DMS114 treated with DMSO at 0.1 percent for 48 hours (cell line): ENCODE measurements around the gene PRPF19.

Source experiments
- DNase-seq: peaks from one replicate; lab custom pipeline; 2025; ENCODE audit not compliant: unreplicated experiment; lab: John Stamatoyannopoulos, UW

The PRPF19 gene

GRCh38 chr11:60924110-60924905 is 17.9 kb upstream of the PRPF19 start, which contains the start of gene TMEM132A:
Gene TMEM132A (plus strand): TSS chr11:60924460. CDS start chr11:60924634, 174 bp downstream.
- DNase-seq, result peak; percentile 63

- no peak for DNase-seq
Observed at GRCh38 chr11:60923800-60924109, 17.4 kb upstream of the PRPF19 start.

- DNase-seq, result no peak
Observed at GRCh38 chr11:60923326-60923725, 16.9 kb upstream of the PRPF19 start.

- no peak for DNase-seq
Observed at GRCh38 chr11:60922906-60923305, 16.5 kb upstream of the PRPF19 start.

DNA sequence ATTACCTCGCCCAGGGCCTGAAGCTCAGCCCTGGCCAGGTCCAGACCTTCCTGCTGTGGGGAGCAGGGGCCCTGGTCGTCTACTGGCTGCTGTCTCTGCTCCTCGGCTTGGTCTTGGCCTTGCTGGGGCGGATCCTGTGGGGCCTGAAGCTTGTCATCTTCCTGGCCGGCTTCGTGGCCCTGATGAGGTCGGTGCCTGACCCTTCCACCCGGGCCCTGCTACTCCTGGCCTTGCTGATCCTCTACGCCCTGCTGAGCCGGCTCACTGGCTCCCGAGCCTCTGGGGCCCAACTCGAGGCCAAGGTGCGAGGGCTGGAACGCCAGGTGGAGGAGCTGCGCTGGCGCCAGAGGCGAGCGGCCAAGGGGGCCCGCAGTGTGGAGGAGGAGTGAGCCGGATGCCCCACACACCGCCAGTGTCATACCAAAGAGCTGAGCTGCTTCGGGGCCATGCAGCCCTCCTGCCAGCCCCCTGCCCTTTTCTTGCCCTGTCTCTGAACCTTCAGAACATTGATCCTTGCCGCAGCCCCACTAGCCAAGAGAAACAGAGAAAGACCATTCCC is 15.5 kb upstream of the PRPF19 start:
- no peak for DNase-seq

DNA sequence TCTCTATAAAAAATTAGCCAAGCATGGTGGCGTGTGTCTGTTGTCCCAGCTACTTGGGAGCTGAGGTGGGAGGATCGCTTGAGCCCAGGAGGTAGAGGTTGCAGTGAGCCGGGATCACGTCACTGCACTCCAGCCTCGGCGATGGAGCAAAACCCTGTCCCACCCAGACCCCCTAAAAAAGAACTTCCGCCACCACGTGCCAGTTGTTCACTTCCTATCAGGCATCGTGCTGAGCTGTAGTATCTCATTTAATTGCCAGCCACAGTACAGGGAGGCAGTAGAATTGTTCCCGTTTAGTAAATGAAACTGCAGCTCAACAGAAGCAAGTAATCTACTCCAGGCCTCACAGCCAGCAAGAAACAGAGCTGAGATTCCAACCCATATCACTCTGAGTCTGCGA is 14.9 kb upstream of the PRPF19 start:
- DNase-seq, result no peak

- no peak for DNase-seq
Observed at GRCh38 chr11:60919956-60920355, 13.6 kb upstream of the PRPF19 start.

GRCh38 chr11:60919320-60919719 is 12.9 kb upstream of the PRPF19 start:
- DNase-seq, result no peak

GRCh38 chr11:60918939-60919265 is 12.5 kb upstream of the PRPF19 start:
- DNase-seq, result no peak

DNA sequence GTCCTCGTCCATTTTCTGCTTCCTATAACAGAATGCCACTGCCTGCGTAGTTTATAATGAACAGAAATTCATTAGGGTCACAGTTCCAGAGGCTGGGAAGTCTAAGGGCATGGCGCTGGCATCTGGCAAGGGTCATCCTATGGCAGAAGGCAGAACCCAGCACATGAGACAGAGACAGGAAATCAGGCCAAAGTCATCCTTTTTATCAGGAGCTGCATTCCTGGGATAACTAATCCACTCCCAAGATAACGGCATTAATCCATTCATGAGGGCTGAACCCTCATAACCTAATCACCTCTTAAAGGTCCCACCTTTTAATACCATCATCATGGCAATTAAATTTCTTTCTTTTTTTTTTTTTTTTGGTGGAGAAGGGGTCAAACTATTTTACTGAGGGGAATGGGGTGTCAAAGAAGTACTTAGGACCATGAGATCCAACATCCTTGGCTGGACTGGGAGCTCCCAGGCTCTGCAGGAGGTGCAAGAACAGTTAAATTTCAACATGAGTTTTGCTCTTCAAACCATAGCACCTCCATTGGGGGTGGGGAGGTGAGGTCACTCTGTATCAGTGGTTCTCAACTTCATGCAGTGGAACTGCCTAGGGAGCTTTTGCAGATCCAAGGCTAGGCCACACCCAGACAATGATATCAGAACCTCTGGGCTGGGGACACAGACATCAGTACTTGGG is 12.0 kb upstream of the PRPF19 start:
- DNase-seq, result no peak

- DNase-seq, result no peak
Observed at GRCh38 chr11:60917267-60917666, 10.9 kb upstream of the PRPF19 start.

DNA sequence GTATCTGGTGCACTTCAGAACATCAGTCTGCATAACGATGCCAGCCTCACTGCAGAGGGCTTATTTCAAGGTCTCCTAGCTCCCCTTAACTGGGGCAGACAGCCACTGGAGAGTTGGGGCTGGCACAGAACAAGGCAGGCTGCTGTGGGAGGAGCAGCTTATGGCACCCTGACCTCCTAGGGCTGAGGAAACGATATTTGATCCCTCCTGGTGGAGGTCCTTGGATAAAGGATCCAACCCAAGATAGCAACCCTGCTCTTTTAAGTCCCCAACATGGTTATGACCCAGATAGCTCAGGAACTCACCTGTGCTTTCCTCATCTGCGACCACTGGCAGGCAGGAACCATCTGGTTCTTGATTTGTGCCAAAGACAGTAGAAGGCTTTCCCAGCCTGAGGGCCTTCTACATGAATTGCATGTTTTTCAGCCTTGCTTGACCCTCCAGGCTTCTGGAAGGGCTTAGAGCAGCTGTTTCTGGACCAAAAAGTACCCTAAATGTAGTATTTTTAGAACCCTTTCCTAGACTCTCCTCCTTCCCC is 10.4 kb upstream of the PRPF19 start:
- DNase-seq, result no peak

- peak; percentile 37 for DNase-seq
Observed at GRCh38 chr11:60915248-60915914, 9.0 kb upstream of the PRPF19 start.

DNA sequence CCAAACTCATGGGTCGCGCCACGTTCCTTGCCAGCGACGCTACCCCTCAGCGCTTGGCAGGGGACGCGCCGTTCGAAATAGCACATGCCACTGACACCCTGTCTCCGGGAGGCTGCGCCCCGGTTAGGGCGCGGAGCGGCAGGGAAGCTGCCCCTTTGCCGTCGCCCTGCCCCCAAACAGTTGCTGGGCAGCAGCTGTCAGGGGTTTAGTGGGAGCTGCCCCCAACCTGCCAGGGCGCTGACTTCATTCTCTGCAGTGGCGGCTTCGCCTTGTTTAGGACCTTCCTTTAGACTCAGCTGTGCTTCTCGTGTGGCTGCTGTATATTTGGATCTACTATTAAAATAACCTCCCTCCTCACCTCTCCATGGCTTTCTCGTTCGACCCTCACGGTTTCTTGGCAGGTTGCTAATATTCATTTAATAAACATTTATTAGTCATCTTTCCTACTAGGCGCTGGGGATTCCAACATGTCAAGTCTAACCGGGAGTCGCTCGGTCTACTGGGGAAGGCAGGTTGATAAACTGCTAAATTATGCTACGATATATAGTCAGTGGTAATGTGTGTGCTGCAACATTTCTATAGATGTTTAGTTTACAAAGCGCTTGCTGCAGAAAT is 8.4 kb upstream of the PRPF19 start:
- no peak for DNase-seq

DNA sequence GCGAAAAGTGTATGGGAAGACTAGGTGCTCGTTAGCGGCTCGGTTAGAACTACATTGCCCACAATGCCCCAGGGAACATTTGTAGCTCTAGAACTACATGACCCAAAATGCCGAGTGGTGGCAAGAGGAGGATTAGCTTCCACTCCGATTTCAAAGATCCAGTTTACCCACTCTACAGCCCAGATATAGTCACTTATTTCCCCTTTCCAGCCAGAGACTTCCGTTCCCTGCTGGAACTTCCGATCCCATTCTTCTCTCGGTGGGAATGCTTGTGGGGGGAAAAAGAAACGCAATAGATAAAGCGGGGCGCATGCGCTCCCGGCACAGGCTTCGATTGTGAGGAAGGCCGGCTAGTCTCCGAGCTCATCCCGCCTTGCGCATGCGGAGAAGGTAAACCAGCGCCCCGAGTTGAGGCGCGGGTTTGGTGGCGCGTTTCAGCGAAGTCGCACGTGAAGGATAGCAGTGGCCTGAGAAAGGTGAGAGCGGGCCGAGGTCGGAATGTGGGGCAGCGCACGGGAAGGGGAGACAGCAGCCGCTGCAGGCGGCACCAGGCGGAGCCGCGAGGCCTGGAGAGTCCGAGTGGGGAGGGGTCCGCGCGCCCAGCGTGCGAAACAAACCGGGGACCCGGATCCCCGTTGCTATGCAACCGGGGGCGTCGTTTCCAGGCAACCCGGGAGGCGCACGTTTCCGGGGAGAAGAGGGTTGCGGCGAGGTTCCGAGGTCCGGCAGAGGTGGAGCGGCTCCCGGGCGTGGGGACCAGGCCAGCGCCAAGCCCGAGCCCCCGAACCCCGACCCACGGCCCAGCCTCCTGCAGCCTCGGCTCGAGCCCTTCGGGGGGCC is 7.6 kb upstream of the PRPF19 start, which contains the start of gene TMEM109:
TSS of gene TMEM109 (plus strand) at position 366 of the 840 bp plus-strand sequence. CDS start 5,536 bp downstream, outside the sequence.
- peak; percentile 90 for DNase-seq

DNA sequence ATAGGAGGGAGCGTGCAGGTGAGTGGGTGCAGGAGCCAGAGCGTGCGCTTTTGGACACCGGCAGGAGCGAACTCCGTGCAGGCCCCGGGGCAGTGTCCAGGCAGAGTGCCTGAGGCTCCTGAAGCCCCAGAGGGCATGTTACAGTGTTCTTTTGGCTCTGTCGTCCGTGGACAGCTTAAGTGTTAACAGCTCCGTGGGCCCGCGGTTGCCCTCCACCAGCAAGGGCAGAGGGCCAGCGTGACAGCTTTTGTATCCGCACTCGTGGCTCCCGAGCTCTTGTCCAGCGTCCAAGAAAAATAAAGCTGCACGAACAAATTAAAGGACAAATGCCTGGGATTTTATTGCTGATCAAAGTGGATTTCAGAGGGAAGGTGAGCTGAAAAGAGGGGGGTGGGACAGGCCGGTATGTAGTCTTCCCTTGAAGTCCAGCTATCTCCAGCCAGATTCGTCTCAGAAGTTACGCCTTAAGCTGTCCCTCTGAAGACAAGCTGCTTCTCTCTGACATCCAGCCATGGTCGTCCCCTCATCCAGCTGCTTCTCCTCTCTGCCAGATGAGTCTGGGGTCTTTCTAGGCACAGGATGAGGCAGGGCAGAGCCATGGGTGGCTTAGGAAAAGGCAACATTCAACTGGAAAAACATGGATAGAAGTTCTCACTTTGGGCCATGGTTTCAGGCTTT is 6.6 kb upstream of the PRPF19 start:
- DNase-seq, result no peak

- DNase-seq, result no peak
Observed at GRCh38 chr11:60912223-60912850, 6.0 kb upstream of the PRPF19 start.

DNA sequence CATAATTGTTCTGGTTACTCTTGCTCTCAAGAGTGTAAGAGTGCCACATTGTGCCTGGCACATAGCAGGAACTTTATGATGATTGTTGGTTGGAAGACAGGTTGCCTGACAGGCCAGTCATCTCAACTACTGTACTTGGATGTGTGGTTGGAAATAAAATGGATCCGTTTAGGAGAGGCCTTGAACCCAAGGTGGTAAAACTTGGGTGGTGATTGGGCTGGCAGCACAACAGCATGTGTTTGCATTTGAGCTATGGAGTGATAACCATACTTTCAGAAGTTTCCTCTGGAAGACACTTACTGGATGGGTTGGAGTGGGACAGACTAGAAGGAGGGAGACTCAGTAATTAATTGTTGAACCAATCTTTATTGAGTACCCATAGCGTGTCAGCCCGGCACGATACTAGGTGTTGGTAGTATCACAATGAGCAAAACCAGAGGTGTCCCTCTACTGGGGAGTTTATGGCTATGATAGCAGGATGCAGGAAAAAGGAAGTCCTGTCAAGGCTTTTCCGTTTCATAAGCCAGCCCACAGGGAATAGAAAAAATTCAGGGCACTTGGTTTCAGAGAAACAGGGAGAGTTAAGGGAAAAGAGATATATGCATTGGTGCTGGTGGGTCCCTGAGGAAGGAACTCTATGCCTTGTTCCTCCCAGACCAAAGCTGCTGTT is 4.5 kb upstream of the PRPF19 start:
- DNase-seq, result no peak

DNA sequence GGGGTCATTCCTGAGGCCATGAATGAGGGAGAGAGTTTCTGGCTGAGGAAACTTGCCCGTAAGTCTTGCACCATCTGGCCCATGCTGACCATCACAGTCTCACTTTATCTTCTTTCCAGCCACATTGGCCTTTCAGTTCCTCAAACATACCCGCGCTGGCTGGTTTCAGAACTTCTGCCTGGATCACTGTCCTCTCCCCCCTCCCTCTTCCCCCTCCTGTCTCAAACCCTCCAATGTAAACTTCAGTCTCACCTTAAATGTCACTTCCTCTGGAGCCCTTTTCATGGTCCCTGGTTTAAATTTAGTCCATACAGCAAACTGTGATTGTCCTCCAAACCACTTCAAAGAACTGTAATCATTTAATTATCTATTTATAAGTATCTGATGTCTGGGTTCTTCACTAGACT is 3.9 kb upstream of the PRPF19 start:
- no peak for DNase-seq
